H1 (cell line): ENCODE results near the gene DCAF17. TPM values are rescaled to one million over a fixed set of nuclear protein-coding genes. Genes with fewer than 3 reads are reported as not detected.

Source experiments
- CTCF ChIA-PET: fragments of 300-600 bp; sonication (Branson Sonifier 250); formaldehyde crosslinking; loops from one replicate; lab custom pipeline; 2021; ENCODE audit not compliant: partially characterized antibody; lab: Charles Lee
- POLR2A ChIA-PET: fragments of 300-600 bp; sonication (Branson Sonifier 250); formaldehyde crosslinking; loops from one replicate; lab custom pipeline; 2021; ENCODE audit warnings: inconsistent platforms; ENCODE audit not compliant: partially characterized antibody; lab: Charles Lee
- DNase-seq, 2 experiments: peaks; one replicate each; pipeline versions ENCODE4 v3.0.0 to v3.0.0-alpha.2; 2010 to 2022; ENCODE audit warnings: low spot score in 2 of 2, low read depth in 1 of 2, mixed read lengths in 1 of 2
- FAIRE-seq: peaks from 2 replicates; lab custom pipeline; 2011; peaks lifted over from hg19 to GRCh38; lab: Jason Lieb, UNC
- H2AFZ ChIP-seq: 2 replicates; pipeline ENCODE4 v1.8.1; 2012; ENCODE audit warnings: low read length, inconsistent platforms
- H2AK5ac ChIP-seq: 2 replicates; pipeline ENCODE4 v1.6.1; 2013; ENCODE audit warnings: low read depth, low read length
- H2BK120ac ChIP-seq: replicated peaks from 2 replicates; pipeline ENCODE3; 2013; ENCODE audit warnings: low read depth, low read length, inconsistent platforms
- H2BK12ac ChIP-seq: 2 replicates; pipeline ENCODE4 v1.6.1; 2013; ENCODE audit warnings: low read depth, low read length
- H2BK15ac ChIP-seq: 2 replicates; pipeline ENCODE4 v1.6.1; 2013; ENCODE audit warnings: low read length
- H2BK20ac ChIP-seq: 2 replicates; pipeline ENCODE4 v1.6.1; 2013; ENCODE audit warnings: low read length
- H2BK5ac ChIP-seq: 2 replicates; pipeline ENCODE4 v1.6.1; 2013; ENCODE audit warnings: low read depth, low read length
- H3K14ac ChIP-seq: 2 replicates; pipeline ENCODE4 v1.6.1; 2013; ENCODE audit warnings: inconsistent platforms; ENCODE audit not compliant: insufficient read length
- H3K18ac ChIP-seq: 2 replicates; pipeline ENCODE4 v1.6.1; 2013; ENCODE audit warnings: low read length; ENCODE audit errors: extremely low read depth
- H3K23ac ChIP-seq: 2 replicates; pipeline ENCODE4 v1.6.1; 2013; ENCODE audit warnings: inconsistent platforms; ENCODE audit not compliant: insufficient read length
- H3K23me2 ChIP-seq: 2 replicates; pipeline ENCODE4 v1.6.1; 2013; ENCODE audit warnings: low read depth, low read length
- H3K27ac ChIP-seq: 2 replicates; pipeline ENCODE4 v1.6.1; 2011; ENCODE audit warnings: low read depth, low read length, inconsistent platforms
- H3K27me3 ChIP-seq, 4 experiments: replicated peaks in 1 of 4; 1 replicate in 1 of 4; 2 replicates in 3 of 4; pipeline versions ENCODE4 v1.6.1 to v1.8.1; 2011 to 2013; ENCODE audit warnings: low read length in 3 of 4, mild to moderate bottlenecking in 3 of 4, inconsistent platforms in 2 of 4, mixed read lengths in 2 of 4, moderate library complexity in 1 of 4; ENCODE audit not compliant: control insufficient read depth in 3 of 4, insufficient read depth in 3 of 4; ENCODE audit errors: extremely low read depth in 1 of 4
- H3K36me3 ChIP-seq, 4 experiments: 2 replicates each; pipeline versions ENCODE4 v1.6.1 to v1.8.1; 2011 to 2013; ENCODE audit warnings: mild to moderate bottlenecking in 4 of 4, low read length in 3 of 4, moderate library complexity in 2 of 4, control low read depth in 1 of 4, inconsistent platforms in 1 of 4; ENCODE audit not compliant: insufficient read depth in 4 of 4, control insufficient read depth in 2 of 4
- H3K4ac ChIP-seq: replicated peaks from 2 replicates; pipeline ENCODE3; 2013; ENCODE audit warnings: low read length, low read depth, mixed read lengths, inconsistent platforms; ENCODE audit not compliant: insufficient read length
- H3K4me1 ChIP-seq, 4 experiments: replicated peaks in 1 of 4; 1 replicate in 1 of 4; 2 replicates in 3 of 4; pipeline versions ENCODE4 v1.6.1 to v1.8.1; 2011 to 2013; ENCODE audit warnings: low read length in 3 of 4, inconsistent platforms in 2 of 4, mixed read lengths in 1 of 4; ENCODE audit not compliant: insufficient read depth in 4 of 4, control insufficient read depth in 3 of 4
- H3K4me2 ChIP-seq, 2 experiments: 2 replicates each; pipeline versions ENCODE4 v1.6.1 to v1.8.1; 2011 to 2013; ENCODE audit warnings: low read depth in 2 of 2, low read length in 2 of 2, control low read depth in 1 of 2, inconsistent platforms in 1 of 2, mild to moderate bottlenecking in 1 of 2; ENCODE audit not compliant: insufficient read depth in 1 of 2
- H3K4me3 ChIP-seq, 4 experiments: fragments of 200-600, 300-600 bp in 1 of 4; sonication (generic), shearing (Covaris generic), sonication (Bioruptor Twin) in 1 of 4; 2 replicates each; pipeline versions ENCODE4 v1.5.1 to v1.8.1; 2011 to 2016; ENCODE audit warnings: low read length in 4 of 4, low read depth in 3 of 4, control low read depth in 2 of 4, inconsistent platforms in 2 of 4, mild to moderate bottlenecking in 2 of 4, mixed read lengths in 1 of 4, moderate library complexity in 1 of 4; ENCODE audit not compliant: insufficient read depth in 2 of 4; ENCODE audit errors: extremely low read depth in 1 of 4
- H3K56ac ChIP-seq: replicated peaks from 2 replicates; pipeline ENCODE3; 2013; ENCODE audit warnings: low read depth, mild to moderate bottlenecking, mixed read lengths, low read length, inconsistent platforms; ENCODE audit not compliant: insufficient read length
- H3K79me1 ChIP-seq: 2 replicates; pipeline ENCODE4 v1.6.1; 2013; ENCODE audit warnings: low read depth, low read length, control low read depth
- H3K79me2 ChIP-seq, 2 experiments: 2 replicates each; pipeline versions ENCODE4 v1.6.1 to v1.8.1; 2012 to 2013; ENCODE audit warnings: low read length in 2 of 2, mild to moderate bottlenecking in 2 of 2, inconsistent platforms in 1 of 2; ENCODE audit not compliant: insufficient read depth in 2 of 2, control insufficient read depth in 1 of 2
- H3K9ac ChIP-seq, 4 experiments: replicated peaks in 1 of 4; 1 replicate in 1 of 4; 2 replicates in 3 of 4; pipeline versions ENCODE4 v1.6.1 to v1.8.1; 2011 to 2013; ENCODE audit warnings: low read depth in 3 of 4, low read length in 3 of 4, control low read depth in 2 of 4, mild to moderate bottlenecking in 2 of 4, moderate library complexity in 2 of 4, inconsistent platforms in 1 of 4; ENCODE audit errors: extremely low read depth in 1 of 4
- H3K9me3 ChIP-seq, 2 experiments: 2 replicates each; pipeline versions ENCODE4 v1.6.1 to v1.8.1; 2012 to 2013; ENCODE audit warnings: mild to moderate bottlenecking in 2 of 2, moderate library complexity in 2 of 2, control low read depth in 1 of 2, inconsistent platforms in 1 of 2, low read depth in 1 of 2, low read length in 1 of 2, mixed read lengths in 1 of 2; ENCODE audit not compliant: insufficient read depth in 2 of 2
- H4K20me1 ChIP-seq, 2 experiments: replicated peaks in 1 of 2; 2 replicates each; pipeline versions ENCODE3 to v1.8.1; 2011 to 2013; ENCODE audit warnings: inconsistent platforms in 2 of 2, low read length in 2 of 2, mild to moderate bottlenecking in 1 of 2; ENCODE audit not compliant: insufficient read depth in 2 of 2, control insufficient read depth in 1 of 2
- H4K5ac ChIP-seq: 2 replicates; pipeline ENCODE4 v1.6.1; 2013; ENCODE audit warnings: low read length, low read depth, mixed read lengths, inconsistent platforms; ENCODE audit not compliant: insufficient read length
- H4K8ac ChIP-seq: 2 replicates; pipeline ENCODE4 v1.8.0; 2013; ENCODE audit warnings: mild to moderate bottlenecking, moderate library complexity, low read length, inconsistent platforms; ENCODE audit not compliant: insufficient read depth; ENCODE audit errors: extremely low read depth
- H4K91ac ChIP-seq: replicated peaks from 2 replicates; pipeline ENCODE3; 2013; ENCODE audit warnings: low read length, mixed read lengths, inconsistent platforms; ENCODE audit not compliant: insufficient read length
- BRCA1 ChIP-seq: IDR thresholded peaks from 2 replicates; pipeline ENCODE4 v1.6.1; 2012; ENCODE audit warnings: low read depth, low read length, improper control_type of control experiment
- GTF2F1 ChIP-seq: IDR thresholded peaks from 2 replicates; pipeline ENCODE4 v1.6.1; 2012; ENCODE audit warnings: low read depth, low read length, improper control_type of control experiment, borderline replicate concordance
- NRF1 ChIP-seq: IDR thresholded peaks from 2 replicates; pipeline ENCODE4 v1.6.1; 2011; ENCODE audit warnings: mild to moderate bottlenecking, low read depth, low read length, improper control_type of control experiment
- SRF ChIP-seq: IDR thresholded peaks from 2 replicates; pipeline ENCODE4 v1.6.1; 2011; ENCODE audit warnings: mild to moderate bottlenecking, low read depth, low read length, moderate library complexity
- TAF7 ChIP-seq: optimal IDR thresholded peaks from 2 replicates; pipeline ENCODE3; 2011; ENCODE audit warnings: low read depth, mild to moderate bottlenecking, inconsistent platforms, low read length, moderate library complexity, borderline replicate concordance
- TCF12 ChIP-seq: IDR thresholded peaks from 2 replicates; pipeline ENCODE4 v1.6.1; 2011; ENCODE audit warnings: low read depth, mild to moderate bottlenecking, low read length
- WGBS, 2 experiments: shearing (Covaris generic) in 1 of 2; methylation state at CpG; one replicate each; pipeline versions ENCODE4 v1.1.6 to v1.1.7; 2013 to 2015; ENCODE audit warnings: low lambda C conversion rate in 2 of 2, mixed read lengths in 2 of 2, inconsistent platforms in 1 of 2, low coverage in 1 of 2, missing lambda C conversion rate in 1 of 2; ENCODE audit not compliant: insufficient replicate concordance in 2 of 2, insufficient coverage in 1 of 2, insufficient read length in 1 of 2; ENCODE audit errors: extremely low coverage in 1 of 2, missing lambda C conversion rate in 1 of 2; 5-methylcytosine and 5-hydroxymethylcytosine counted together
- polyA plus RNA-seq, 7 experiments: library from polyadenylated mRNA; depleted of rRNA in 3 of 7; stranded (reverse) in 5 of 7; unstranded in 2 of 7; fragments of >200 nt in 5 of 7; fragments of 200-250 nt in 2 of 7; gene quantifications; 1 replicate in 5 of 7; 2 replicates in 1 of 7; 4 replicates in 1 of 7; pipeline versions ENCODE4 v1.2.1 to v1.2.3, GENCODE V29; 2011 to 2013; ENCODE audit warnings: missing spikeins in 2 of 7, mixed read lengths in 2 of 7
- total RNA-seq: library from RNA; stranded (reverse); fragmentation: NEBNext Ultra II Directional; extraction: Animal tissue kit (Norgen Biotek cat#: 25700); gene quantifications from 2 replicates; pipeline ENCODE4 v1.2.1, GENCODE V29; 2021

The DCAF17 gene
- total and polyA plus RNA-seq, 2 of the 8 experiments (the other 6 are each of a cell fraction or from before 2014, with no cell fraction given): 10.7 to 30.0 TPM

DNA sequence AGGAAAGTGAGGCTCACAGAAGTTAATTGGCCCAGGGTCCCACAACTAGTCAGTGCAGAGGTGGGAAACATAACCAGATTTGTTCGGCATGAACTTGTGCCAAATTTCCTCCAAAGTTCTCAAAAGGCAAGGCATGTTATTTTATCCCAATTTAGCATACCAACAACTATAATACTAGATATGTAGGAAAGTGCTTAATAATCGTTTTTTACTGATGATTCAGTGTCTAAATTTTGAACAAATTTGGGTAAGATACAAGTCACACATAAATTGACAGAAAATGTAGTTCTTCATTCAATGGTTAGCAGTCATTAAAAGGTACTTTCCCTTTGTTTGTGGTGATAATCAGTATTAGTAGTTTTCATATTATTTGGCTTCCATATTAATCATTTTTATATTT, 49.8 kb downstream of the DCAF17 start:
- H3K4me2 ChIP-seq: no peak overlapping the region
- no peak overlapping the region for H3K14ac ChIP-seq
- no peak overlapping the region for H3K18ac ChIP-seq
- H3K56ac ChIP-seq: no peak overlapping the region
- H2BK5ac ChIP-seq: no peak overlapping the region
- H3K23me2 ChIP-seq: no peaks in the 10 kb centered on the region
- H3K4me1 ChIP-seq: peaks cover 0 to 7% (median 4%) of the 10 kb centered on the region in 4 experiments; a peak in 5 of 7 replicates
- H4K5ac ChIP-seq: no peak overlapping the region
- 85% methylated on average over 2 of the region's 2 CpGs; no CpG with 5 or more reads in 1 of the 2 experiments for WGBS, 2 experiments
- no peaks in the 10 kb centered on the region for H3K27me3 ChIP-seq
- FAIRE-seq: no peak
- no peak overlapping the region for H3K9ac ChIP-seq
- no peak overlapping the region for H4K8ac ChIP-seq
- no peak overlapping the region for H2BK15ac ChIP-seq
- H3K4ac ChIP-seq: no peak overlapping the region
- TF ChIP-seq TAF7 (no peak), NRF1 (no peak), SRF (no peak), GTF2F1 (no peak), BRCA1 (no peak), TCF12 (no peak)
- no peak overlapping the region for H3K27ac ChIP-seq
- no peaks in the 10 kb centered on the region; the same call in 1 of the 2 replicates for H3K79me1 ChIP-seq
- no peak overlapping the region for H2AFZ ChIP-seq
- CTCF ChIA-PET: interaction anchor here (0.6 to 1.4 kb wide), 3 partner anchors 40 to 511 kb away, joined by 3 to 4 read pairs (median 3); no protein-coding TSS in a partner anchor
- no peaks in the 10 kb centered on the region for H3K9me3 ChIP-seq
- no peak overlapping the region for H2BK12ac ChIP-seq
- H4K20me1 ChIP-seq: no peaks in the 10 kb centered on the region
- POLR2A ChIA-PET: interaction anchor here (1.0 to 2.0 kb wide), 2 partner anchors 26 to 50 kb away, joined by 4 to 12 read pairs; partner anchors contain the start of genes DCAF17 and METTL8
- H3K4me3 ChIP-seq: no peak overlapping the region
- H2BK20ac ChIP-seq: no peak overlapping the region
- peaks cover 0 to 17% (median 0%) of the 10 kb centered on the region in 4 experiments; a peak in 3 of 8 replicates for H3K36me3 ChIP-seq
- DNase-seq: no peak
- H3K79me2 ChIP-seq: no peaks in the 10 kb centered on the region
- no peak overlapping the region for H2AK5ac ChIP-seq
- no peak overlapping the region for H3K23ac ChIP-seq
- no peak overlapping the region for H2BK120ac ChIP-seq
- no peak overlapping the region for H4K91ac ChIP-seq
